GM23248 (cell line): ENCODE data around the gene ANKRD16.

Experiments
- EZH2 ChIP-seq: fragments of 200-600 bp; sonication (generic); IDR thresholded peaks from 2 replicates; pipeline ENCODE4 v1.6.1; 2018; ENCODE audit warnings: antibody characterized with exemption, mild to moderate bottlenecking; ENCODE audit not compliant: insufficient read depth, poor library complexity, severe bottlenecking
- EZH2phosphoT487 ChIP-seq: fragments of 200-600 bp; sonication (generic); IDR thresholded peaks from 2 replicates; pipeline ENCODE4 v1.6.1; 2018; ENCODE audit warnings: antibody characterized with exemption, moderate library complexity, mild to moderate bottlenecking, low read depth; ENCODE audit not compliant: insufficient read depth

GRCh38 chr10:5888351-5888750 lies 1.3 kb downstream of the ANKRD16 start:
- no peak for TF ChIP-seq EZH2
- no peak for TF ChIP-seq EZH2phosphoT487
